Urinary bladder (tissue), 4 donors: Measurements from ENCODE around the gene IFNG-AS1. TPM values are rescaled to one million over a fixed set of nuclear protein-coding genes. Genes with fewer than 3 reads are reported as not detected.

Experiments
- DNase-seq: peaks from one replicate; pipeline ENCODE4 v3.0.0-alpha.2; 2015; ENCODE audit errors: extremely low spot score
- H3K27ac ChIP-seq: one replicate; pipeline ENCODE4 v1.5.1; 2013; ENCODE audit warnings: low read depth, mild to moderate bottlenecking, moderate library complexity
- H3K36me3 ChIP-seq: one replicate; pipeline ENCODE4 v1.6.1; 2013; ENCODE audit warnings: mild to moderate bottlenecking, moderate library complexity; ENCODE audit not compliant: insufficient read depth
- H3K4me1 ChIP-seq: one replicate; pipeline ENCODE4 v1.6.1; 2013; ENCODE audit warnings: mild to moderate bottlenecking, moderate library complexity; ENCODE audit not compliant: insufficient read depth
- H3K4me3 ChIP-seq: one replicate; pipeline ENCODE4 v1.5.1; 2013; ENCODE audit warnings: low read depth, low read length
- WGBS: extraction: QIAGEN DNeasy Blood & Tissue Kit; methylation state at CpG from one replicate; pipeline ENCODE4 v1.1.7; 2013; 5-methylcytosine and 5-hydroxymethylcytosine counted together
- polyA plus RNA-seq: library from polyadenylated mRNA; stranded (reverse); fragments of 200-250 nt; gene quantifications from one replicate; pipeline ENCODE4 v1.2.3, GENCODE V29; 2013
- total RNA-seq: library from RNA; depleted of rRNA; stranded (reverse); fragments of >200 nt; gene quantifications from one replicate; pipeline ENCODE4 v1.2.3, GENCODE V29; 2014
- donor health status: healthy with polysubstance abuse.
- donor health status: healthy.

Gene IFNG-AS1
- 0.32 TPM for total RNA-seq
- not detected for polyA plus RNA-seq

GRCh38 chr12:67989184-67989920, at the start of gene IFNG-AS1:
Gene IFNG-AS1 (plus strand): TSS chr12:67989447.
- no peak within 1 kb of the TSS for H3K4me3 ChIP-seq
- H3K36me3 ChIP-seq, result no peaks in the 10 kb centered on the region
- DNase-seq, result no peak
- H3K4me1 ChIP-seq, result no peaks in the 10 kb centered on the region
- H3K27ac ChIP-seq, result no peak within 1 kb of the TSS
- 60% methylated on average over 7 of the region's 7 CpGs for WGBS

- H3K36me3 ChIP-seq, result no peaks in the 10 kb centered on the region
- DNase-seq, result no peak
- no peaks in the 10 kb centered on the region for H3K4me1 ChIP-seq
- WGBS, result 40% methylated on average over 2 of the region's 2 CpGs
- no peak overlapping the region for H3K27ac ChIP-seq
- no peak overlapping the region for H3K4me3 ChIP-seq
These were observed 49.6 kb upstream of the IFNG-AS1 start for GRCh38 chr12:67939611-67940010.

GRCh38 chr12:67940780-67941243, 48.4 kb upstream of the IFNG-AS1 start:
- Histone ChIP-seq H3K4me1 (no peaks in the 10 kb centered on the region), H3K36me3 (no peaks in the 10 kb centered on the region), H3K27ac (no peak overlapping the region), H3K4me3 (no peak overlapping the region)
- DNase-seq, result no peak
- 56% methylated on average over 3 of the region's 3 CpGs for WGBS

GRCh38 chr12:67942724-67943123, 46.5 kb upstream of the IFNG-AS1 start:
- Histone ChIP-seq H3K27ac (no peak overlapping the region), H3K4me3 (no peak overlapping the region), H3K36me3 (no peaks in the 10 kb centered on the region), H3K4me1 (no peaks in the 10 kb centered on the region)
- DNase-seq, result no peak
- WGBS, result 82% methylated on average over 3 of the region's 3 CpGs

GRCh38 chr12:67943141-67943892, 45.9 kb upstream of the IFNG-AS1 start:
- Histone ChIP-seq H3K27ac (no peak overlapping the region), H3K4me1 (no peaks in the 10 kb centered on the region), H3K4me3 (no peak overlapping the region), H3K36me3 (no peaks in the 10 kb centered on the region)
- DNase-seq, result peak; percentile 42
- WGBS, result 9% methylated on average over 5 of the region's 5 CpGs

- WGBS, result 81% methylated on average over 5 of the region's 5 CpGs
These were observed 45.2 kb upstream of the IFNG-AS1 start for GRCh38 chr12:67944093-67944492.

GRCh38 chr12:67952787-67953186, 36.5 kb upstream of the IFNG-AS1 start:
- H3K4me3 ChIP-seq, result no peak overlapping the region
- H3K36me3 ChIP-seq, result no peaks in the 10 kb centered on the region
- DNase-seq, result no peak
- H3K4me1 ChIP-seq, result no peaks in the 10 kb centered on the region
- 94% methylated on average over 2 of the region's 2 CpGs for WGBS
- no peak overlapping the region for H3K27ac ChIP-seq

More at GRCh38 chr12:67944093-67944492, 45.2 kb upstream of the IFNG-AS1 start:
- Histone ChIP-seq H3K4me1 (no peaks in the 10 kb centered on the region), H3K27ac (no peak overlapping the region), H3K4me3 (no peak overlapping the region), H3K36me3 (no peaks in the 10 kb centered on the region)
- DNase-seq, result no peak

GRCh38 chr12:67957383-67957782, 31.9 kb upstream of the IFNG-AS1 start:
- no peak for DNase-seq
- WGBS, result 65% methylated on average over 4 of the region's 4 CpGs
- Histone ChIP-seq H3K4me1 (no peaks in the 10 kb centered on the region), H3K36me3 (no peaks in the 10 kb centered on the region), H3K27ac (no peak overlapping the region), H3K4me3 (no peak overlapping the region)

GRCh38 chr12:67958187-67958586, 31.1 kb upstream of the IFNG-AS1 start:
- H3K36me3 ChIP-seq, result no peaks in the 10 kb centered on the region
- no peak overlapping the region for H3K27ac ChIP-seq
- no peak for DNase-seq
- H3K4me3 ChIP-seq, result no peak overlapping the region
- 35% methylated on average over 4 of the region's 4 CpGs for WGBS
- no peaks in the 10 kb centered on the region for H3K4me1 ChIP-seq

- Histone ChIP-seq H3K4me3 (no peak overlapping the region), H3K4me1 (no peaks in the 10 kb centered on the region), H3K36me3 (no peaks in the 10 kb centered on the region), H3K27ac (no peak overlapping the region)
- 90% methylated on average over 1 of the region's 1 CpG for WGBS
- DNase-seq, result no peak
These were observed 24.8 kb upstream of the IFNG-AS1 start for GRCh38 chr12:67964456-67964855.

GRCh38 chr12:67966560-67966959, 22.7 kb upstream of the IFNG-AS1 start:
- DNase-seq, result no peak
- H3K27ac ChIP-seq, result no peak overlapping the region
- no peaks in the 10 kb centered on the region for H3K36me3 ChIP-seq
- no peaks in the 10 kb centered on the region for H3K4me1 ChIP-seq
- WGBS, result 47% methylated on average over 2 of the region's 2 CpGs
- no peak overlapping the region for H3K4me3 ChIP-seq

GRCh38 chr12:67968321-67968720, 20.9 kb upstream of the IFNG-AS1 start:
- WGBS, result 73% methylated on average over 2 of the region's 2 CpGs
- Histone ChIP-seq H3K27ac (no peak overlapping the region), H3K36me3 (no peaks in the 10 kb centered on the region), H3K4me3 (no peak overlapping the region), H3K4me1 (no peaks in the 10 kb centered on the region)
- DNase-seq, result no peak

GRCh38 chr12:67968725-67969124, 20.5 kb upstream of the IFNG-AS1 start:
- DNase-seq, result no peak
- Histone ChIP-seq H3K36me3 (no peaks in the 10 kb centered on the region), H3K4me3 (no peak overlapping the region), H3K27ac (no peak overlapping the region), H3K4me1 (no peaks in the 10 kb centered on the region)
- WGBS, result 68% methylated on average over 4 of the region's 4 CpGs
